K562 (cell line): ENCODE measurements around the gene COL16A1. TPM values are rescaled to one million over a fixed set of nuclear protein-coding genes. Genes with fewer than 3 reads are reported as not detected.
A peak's percentile ranks its signal among the peaks of the same experiment; 100 is the strongest.

Experiments used
- ARHGAP35 ChIP-seq: fragments of 450-650 bp; IDR thresholded peaks from 2 replicates; pipeline ENCODE4 v1.6.1; 2018; ENCODE audit not compliant: partially characterized antibody
- ESRRB ChIP-seq: fragments of 250-450 bp; sonication (Bioruptor Pico); IDR thresholded peaks from 2 replicates; pipeline ENCODE4 v1.5.0; 2020; ENCODE audit warnings: mild to moderate bottlenecking, moderate library complexity, borderline replicate concordance
- HDAC3 ChIP-seq: fragments of 450-650 bp; IDR thresholded peaks from 2 replicates; pipeline ENCODE4 v1.6.1; 2018; ENCODE audit warnings: borderline replicate concordance, mild to moderate bottlenecking, moderate library complexity; ENCODE audit not compliant: partially characterized antibody
- NCOR1 ChIP-seq: fragments of 450-650 bp; IDR thresholded peaks from 2 replicates; pipeline ENCODE4 v1.6.1; 2016; ENCODE audit warnings: mild to moderate bottlenecking, moderate library complexity
- NELFE ChIP-seq: IDR thresholded peaks from 2 replicates; pipeline ENCODE4 v1.6.1; 2011; ENCODE audit warnings: mild to moderate bottlenecking; ENCODE audit not compliant: insufficient read depth, insufficient read length
- POLR2AphosphoS5 ChIP-seq: IDR thresholded peaks from 2 replicates; pipeline ENCODE4 v1.6.1; 2011; ENCODE audit warnings: mild to moderate bottlenecking, low read depth, low read length, moderate library complexity; ENCODE audit not compliant: control insufficient read depth, insufficient read depth
- SMC3 ChIP-seq: conservative IDR thresholded peaks from 2 replicates; pipeline ENCODE4 v1.6.1; 2011; ENCODE audit warnings: low read depth, low read length, improper control_type of control experiment; ENCODE audit not compliant: insufficient read depth
- ZNF134 ChIP-seq: fragments of 250-450 bp; sonication (Bioruptor Pico); conservative IDR thresholded peaks from 2 replicates; pipeline ENCODE4 v1.4.0; 2020
- ZNF282 ChIP-seq: sonication (generic); formaldehyde crosslinking; IDR thresholded peaks from 2 replicates; pipeline ENCODE4 v1.8.1; 2023; ENCODE audit warnings: missing genetic modification reagents
- ZNF431 ChIP-seq: sonication (generic); formaldehyde crosslinking; IDR thresholded peaks from 2 replicates; pipeline ENCODE4 v1.8.0; 2022; ENCODE audit warnings: mild to moderate bottlenecking, missing genetic modification reagents
- polyA plus RNA-seq, 8 experiments: library from polyadenylated mRNA; depleted of rRNA in 4 of 8; stranded (reverse) in 5 of 8; unstranded in 3 of 8; fragments of >200 nt; fragmentation: Nextera tagmentation in 2 of 8; fragmentation: Illumina TruSeq in 1 of 8; extraction: Ambion mirVana in 2 of 8; extraction: Trizol in 1 of 8; gene quantifications; 2 replicates each; pipeline versions ENCODE4 v1.2.1 to v1.2.3, GENCODE V29; 2011 to 2014; ENCODE audit warnings: inconsistent platforms in 1 of 8, missing spikeins in 1 of 8
- total RNA-seq, 7 experiments: library from RNA; depleted of rRNA in 6 of 7; stranded (reverse); fragments of >200 nt in 6 of 7; fragmentation: Illumina TruSeq in 2 of 7; extraction: Trizol in 2 of 7; gene quantifications; 2 replicates each; pipeline versions ENCODE4 v1.2.1 to v1.2.3, GENCODE V29; 2011 to 2021; ENCODE audit warnings: low replicate concordance in 1 of 7
- TF ChIP-seq, protein P1 (sequence below): fragments of 450-650 bp; formaldehyde crosslinking; IDR thresholded peaks from 2 replicates; pipeline ENCODE4 v1.4.0; 2020; ENCODE audit warnings: mild to moderate bottlenecking, moderate library complexity
- TF ChIP-seq, protein P2 (sequence below), 2 experiments: IDR thresholded peaks; 2 replicates each; pipeline ENCODE4 v1.6.1; 2011; ENCODE audit warnings: borderline replicate concordance in 1 of 2, control low read depth in 1 of 2, low read depth in 1 of 2, low read length in 1 of 2, mild to moderate bottlenecking in 1 of 2, mixed read lengths in 1 of 2, moderate library complexity in 1 of 2; ENCODE audit not compliant: insufficient read depth in 1 of 2, insufficient read length in 1 of 2, poor library complexity in 1 of 2, severe bottlenecking in 1 of 2; ENCODE audit errors: extremely low read depth in 1 of 2
- TF ChIP-seq, protein P3 (sequence below): sonication (generic); IDR thresholded peaks from 2 replicates; pipeline ENCODE4 v1.6.1; 2016
- TF ChIP-seq, protein P4 (sequence below), 2 experiments: IDR thresholded peaks in 1 of 2; conservative IDR thresholded peaks in 1 of 2; 2 replicates each; pipeline ENCODE4 v1.6.1; 2016; ENCODE audit warnings: low read depth in 2 of 2, mild to moderate bottlenecking in 1 of 2, missing compliant biosample characterization in 1 of 2, missing genetic modification characterization in 1 of 2, moderate library complexity in 1 of 2
- TF ChIP-seq, protein P5 (sequence below), 2 experiments: fragments of 450-650 bp; IDR thresholded peaks; 2 replicates each; pipeline ENCODE4 v1.6.1; 2016
- TF ChIP-seq, protein P6 (sequence below): fragments of 250-450 bp; sonication (Bioruptor Pico); IDR thresholded peaks from 2 replicates; pipeline ENCODE4 v1.8.0; 2022; ENCODE audit warnings: inconsistent platforms

COL16A1 gene
- total and polyA plus RNA-seq, 9 of the 15 experiments (the other 6 are each of a cell fraction or from before 2014, with no cell fraction given) = 0.11 to 0.60 (median 0.11) TPM; not detected in 6

DNA sequence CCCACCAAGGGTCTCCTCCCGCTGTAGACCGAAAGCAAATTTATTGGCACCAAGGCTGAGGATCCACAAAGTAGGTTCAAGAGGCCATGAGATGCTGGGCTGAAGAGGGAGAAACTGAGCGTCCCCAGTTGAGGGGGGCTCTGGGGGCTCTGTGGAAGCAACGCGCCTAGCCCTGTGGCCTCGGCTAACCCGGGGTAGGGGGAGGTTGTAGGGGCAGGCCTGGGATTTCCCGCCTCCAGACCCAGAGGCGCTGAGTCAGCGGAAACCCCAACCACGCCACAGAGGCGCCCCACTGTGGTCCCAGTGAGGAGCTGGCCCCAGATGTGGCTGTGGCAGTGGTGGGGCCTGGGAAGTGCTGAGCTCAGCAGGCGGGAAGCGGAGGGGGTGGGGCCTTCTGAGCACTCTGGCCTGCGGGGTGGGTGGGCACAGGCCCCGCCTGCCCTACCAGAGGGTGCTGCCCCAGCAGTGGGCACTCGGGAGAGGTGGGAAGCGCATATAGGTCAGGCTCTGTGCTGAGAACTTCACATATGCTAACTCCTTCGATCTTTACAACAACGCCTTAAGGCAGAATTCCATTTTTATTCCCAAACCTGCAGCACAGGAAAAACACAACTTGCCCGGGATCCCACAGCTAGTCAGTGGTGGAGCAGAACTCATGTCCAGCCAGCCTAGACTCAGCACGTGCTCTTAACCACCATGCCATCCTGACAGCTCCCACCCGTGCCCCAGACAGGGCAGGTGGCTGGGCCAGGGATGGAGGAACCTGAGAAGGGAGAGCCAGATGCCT is 1.5 kb upstream of the COL16A1 start (continued):
- TF ChIP-seq, protein P1, sequence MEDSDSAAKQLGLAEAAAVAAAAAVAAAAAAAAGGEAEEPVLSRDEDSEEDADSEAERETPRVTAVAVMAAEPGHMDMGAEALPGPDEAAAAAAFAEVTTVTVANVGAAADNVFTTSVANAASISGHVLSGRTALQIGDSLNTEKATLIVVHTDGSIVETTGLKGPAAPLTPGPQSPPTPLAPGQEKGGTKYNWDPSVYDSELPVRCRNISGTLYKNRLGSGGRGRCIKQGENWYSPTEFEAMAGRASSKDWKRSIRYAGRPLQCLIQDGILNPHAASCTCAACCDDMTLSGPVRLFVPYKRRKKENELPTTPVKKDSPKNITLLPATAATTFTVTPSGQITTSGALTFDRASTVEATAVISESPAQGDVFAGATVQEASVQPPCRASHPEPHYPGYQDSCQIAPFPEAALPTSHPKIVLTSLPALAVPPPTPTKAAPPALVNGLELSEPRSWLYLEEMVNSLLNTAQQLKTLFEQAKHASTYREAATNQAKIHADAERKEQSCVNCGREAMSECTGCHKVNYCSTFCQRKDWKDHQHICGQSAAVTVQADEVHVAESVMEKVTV (CRISPR knock-in tag) = no peak
- no peak for TF ChIP-seq ZNF282 (CRISPR knock-in tag)
- no peak for TF ChIP-seq NELFE
- TF ChIP-seq, protein P2, sequence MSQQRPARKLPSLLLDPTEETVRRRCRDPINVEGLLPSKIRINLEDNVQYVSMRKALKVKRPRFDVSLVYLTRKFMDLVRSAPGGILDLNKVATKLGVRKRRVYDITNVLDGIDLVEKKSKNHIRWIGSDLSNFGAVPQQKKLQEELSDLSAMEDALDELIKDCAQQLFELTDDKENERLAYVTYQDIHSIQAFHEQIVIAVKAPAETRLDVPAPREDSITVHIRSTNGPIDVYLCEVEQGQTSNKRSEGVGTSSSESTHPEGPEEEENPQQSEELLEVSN (IDR thresholded peaks at IDR 0.05; ENCODE audit: borderline replicate concordance in 1 of 2, extremely low read depth in 1 of 2, insufficient read depth in 1 of 2, insufficient read length in 1 of 2, low read depth in 1 of 2, low read length in 1 of 2, poor library complexity in 1 of 2, severe bottlenecking in 1 of 2) = peak; percentile 96 to 98
- no peak for TF ChIP-seq HDAC3
- no peak for TF ChIP-seq POLR2AphosphoS5
- no peak for TF ChIP-seq ZNF431 (CRISPR knock-in tag)
- TF ChIP-seq, protein P3, sequence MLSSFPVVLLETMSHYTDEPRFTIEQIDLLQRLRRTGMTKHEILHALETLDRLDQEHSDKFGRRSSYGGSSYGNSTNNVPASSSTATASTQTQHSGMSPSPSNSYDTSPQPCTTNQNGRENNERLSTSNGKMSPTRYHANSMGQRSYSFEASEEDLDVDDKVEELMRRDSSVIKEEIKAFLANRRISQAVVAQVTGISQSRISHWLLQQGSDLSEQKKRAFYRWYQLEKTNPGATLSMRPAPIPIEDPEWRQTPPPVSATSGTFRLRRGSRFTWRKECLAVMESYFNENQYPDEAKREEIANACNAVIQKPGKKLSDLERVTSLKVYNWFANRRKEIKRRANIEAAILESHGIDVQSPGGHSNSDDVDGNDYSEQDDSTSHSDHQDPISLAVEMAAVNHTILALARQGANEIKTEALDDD = no peak
- no peak for TF ChIP-seq ARHGAP35
- TF ChIP-seq, protein P4, sequence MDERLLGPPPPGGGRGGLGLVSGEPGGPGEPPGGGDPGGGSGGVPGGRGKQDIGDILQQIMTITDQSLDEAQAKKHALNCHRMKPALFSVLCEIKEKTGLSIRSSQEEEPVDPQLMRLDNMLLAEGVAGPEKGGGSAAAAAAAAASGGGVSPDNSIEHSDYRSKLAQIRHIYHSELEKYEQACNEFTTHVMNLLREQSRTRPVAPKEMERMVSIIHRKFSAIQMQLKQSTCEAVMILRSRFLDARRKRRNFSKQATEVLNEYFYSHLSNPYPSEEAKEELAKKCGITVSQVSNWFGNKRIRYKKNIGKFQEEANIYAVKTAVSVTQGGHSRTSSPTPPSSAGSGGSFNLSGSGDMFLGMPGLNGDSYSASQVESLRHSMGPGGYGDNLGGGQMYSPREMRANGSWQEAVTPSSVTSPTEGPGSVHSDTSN (CRISPR knock-in tag; IDR thresholded peaks at IDR 0.05; ENCODE audit: low read depth) = no peak
- TF ChIP-seq, protein P4 (tag; conservative IDR thresholded peaks at IDR 0.05; ENCODE audit: low read depth) = no peak
- TF ChIP-seq, protein P5, sequence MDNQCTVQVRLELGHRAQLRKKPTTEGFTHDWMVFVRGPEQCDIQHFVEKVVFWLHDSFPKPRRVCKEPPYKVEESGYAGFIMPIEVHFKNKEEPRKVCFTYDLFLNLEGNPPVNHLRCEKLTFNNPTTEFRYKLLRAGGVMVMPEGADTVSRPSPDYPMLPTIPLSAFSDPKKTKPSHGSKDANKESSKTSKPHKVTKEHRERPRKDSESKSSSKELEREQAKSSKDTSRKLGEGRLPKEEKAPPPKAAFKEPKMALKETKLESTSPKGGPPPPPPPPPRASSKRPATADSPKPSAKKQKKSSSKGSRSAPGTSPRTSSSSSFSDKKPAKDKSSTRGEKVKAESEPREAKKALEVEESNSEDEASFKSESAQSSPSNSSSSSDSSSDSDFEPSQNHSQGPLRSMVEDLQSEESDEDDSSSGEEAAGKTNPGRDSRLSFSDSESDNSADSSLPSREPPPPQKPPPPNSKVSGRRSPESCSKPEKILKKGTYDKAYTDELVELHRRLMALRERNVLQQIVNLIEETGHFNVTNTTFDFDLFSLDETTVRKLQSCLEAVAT (IDR thresholded peaks at IDR 0.05) = no peak
- TF ChIP-seq, protein P6, sequence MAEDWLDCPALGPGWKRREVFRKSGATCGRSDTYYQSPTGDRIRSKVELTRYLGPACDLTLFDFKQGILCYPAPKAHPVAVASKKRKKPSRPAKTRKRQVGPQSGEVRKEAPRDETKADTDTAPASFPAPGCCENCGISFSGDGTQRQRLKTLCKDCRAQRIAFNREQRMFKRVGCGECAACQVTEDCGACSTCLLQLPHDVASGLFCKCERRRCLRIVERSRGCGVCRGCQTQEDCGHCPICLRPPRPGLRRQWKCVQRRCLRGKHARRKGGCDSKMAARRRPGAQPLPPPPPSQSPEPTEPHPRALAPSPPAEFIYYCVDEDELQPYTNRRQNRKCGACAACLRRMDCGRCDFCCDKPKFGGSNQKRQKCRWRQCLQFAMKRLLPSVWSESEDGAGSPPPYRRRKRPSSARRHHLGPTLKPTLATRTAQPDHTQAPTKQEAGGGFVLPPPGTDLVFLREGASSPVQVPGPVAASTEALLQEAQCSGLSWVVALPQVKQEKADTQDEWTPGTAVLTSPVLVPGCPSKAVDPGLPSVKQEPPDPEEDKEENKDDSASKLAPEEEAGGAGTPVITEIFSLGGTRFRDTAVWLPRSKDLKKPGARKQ (CRISPR knock-in tag) = no peak
- TF ChIP-seq ZNF134 (CRISPR knock-in tag) = no peak
- no peak for TF ChIP-seq ESRRB
- peak; percentile 57; the same call in 1 of the 2 replicates for TF ChIP-seq SMC3
- peak; percentile 51; the same call in 1 of the 2 replicates for TF ChIP-seq NCOR1
